ENCODE data around the gene LMF2. TPM values are rescaled to one million over a fixed set of nuclear protein-coding genes. Genes with fewer than 3 reads are reported as not detected.

Gene LMF2
- total RNA-seq, 2 experiments from 2014 or later, result 107 to 114 TPM

DNA sequence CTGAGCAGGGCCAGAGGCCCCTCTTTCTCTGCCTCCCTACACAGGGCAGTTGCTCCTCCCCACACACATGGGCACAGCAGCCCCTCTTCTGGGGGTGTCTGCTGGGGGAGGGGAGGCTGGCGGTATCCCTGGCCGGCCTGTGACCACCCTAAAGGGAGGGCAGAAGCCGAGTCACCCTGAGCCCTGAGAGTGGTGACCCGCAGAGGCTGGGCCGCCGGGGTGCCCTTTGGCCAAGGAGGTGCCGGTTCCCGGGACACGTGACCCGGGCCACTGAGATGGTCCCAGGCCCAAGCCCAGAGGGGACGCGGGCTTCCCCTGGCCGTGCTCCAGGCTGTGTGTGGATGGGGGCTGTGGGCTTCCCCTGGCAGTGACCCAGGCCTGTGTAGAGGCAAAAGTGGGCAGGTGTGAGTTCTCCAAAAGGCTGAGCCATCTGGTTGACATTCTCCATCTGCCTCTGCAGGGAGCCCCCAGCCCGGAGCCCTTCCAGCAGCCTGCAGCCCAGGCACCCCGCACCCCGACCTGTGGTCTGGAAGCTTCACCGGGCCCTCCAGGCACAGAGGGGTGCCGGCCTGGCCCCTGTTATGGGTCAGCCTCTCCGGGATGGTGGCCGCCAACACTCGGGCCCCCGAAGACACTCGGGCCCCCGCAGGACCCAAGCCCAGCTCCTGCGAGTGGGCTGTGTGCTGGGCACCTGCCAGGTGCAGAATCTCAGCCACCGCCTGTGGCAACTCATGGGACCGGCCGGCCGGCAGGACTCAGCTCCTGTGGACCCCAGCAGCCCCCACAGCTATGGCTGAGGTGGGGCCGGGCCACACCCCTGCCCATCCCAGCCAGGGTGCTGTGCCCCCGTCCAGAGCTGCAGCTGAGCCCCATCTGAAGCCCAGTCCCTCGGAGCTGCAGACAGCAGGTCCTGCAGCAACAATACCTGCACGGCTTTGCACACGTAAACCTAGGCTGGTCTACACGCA lies 25.1 kb downstream of the LMF2 start:
- Histone ChIP-seq H3K27me3 (ENCODE audit: control insufficient read depth in 1 of 2, insufficient read depth in 2 of 2, low read length in 2 of 2) (peaks cover 0 to 2% of the 10 kb centered on the region in 2 experiments), H3K36me3 (ENCODE audit: insufficient read depth, low read length) (no peaks in the 10 kb centered on the region), H3K27ac (ENCODE audit: low read depth in 1 of 2, low read length in 2 of 2) (no peak overlapping the region), H3K4me1 (ENCODE audit: insufficient read depth, low read length) (peaks cover 19% of the 10 kb centered on the region), H3K9me3 (ENCODE audit: control insufficient read depth in 1 of 2, insufficient read depth in 1 of 2, low read length in 2 of 2) (no peaks in the 10 kb centered on the region), H3K4me3 (ENCODE audit: low read length) (peak overlapping the region; percentile 47)
- TF ChIP-seq, protein P1, sequence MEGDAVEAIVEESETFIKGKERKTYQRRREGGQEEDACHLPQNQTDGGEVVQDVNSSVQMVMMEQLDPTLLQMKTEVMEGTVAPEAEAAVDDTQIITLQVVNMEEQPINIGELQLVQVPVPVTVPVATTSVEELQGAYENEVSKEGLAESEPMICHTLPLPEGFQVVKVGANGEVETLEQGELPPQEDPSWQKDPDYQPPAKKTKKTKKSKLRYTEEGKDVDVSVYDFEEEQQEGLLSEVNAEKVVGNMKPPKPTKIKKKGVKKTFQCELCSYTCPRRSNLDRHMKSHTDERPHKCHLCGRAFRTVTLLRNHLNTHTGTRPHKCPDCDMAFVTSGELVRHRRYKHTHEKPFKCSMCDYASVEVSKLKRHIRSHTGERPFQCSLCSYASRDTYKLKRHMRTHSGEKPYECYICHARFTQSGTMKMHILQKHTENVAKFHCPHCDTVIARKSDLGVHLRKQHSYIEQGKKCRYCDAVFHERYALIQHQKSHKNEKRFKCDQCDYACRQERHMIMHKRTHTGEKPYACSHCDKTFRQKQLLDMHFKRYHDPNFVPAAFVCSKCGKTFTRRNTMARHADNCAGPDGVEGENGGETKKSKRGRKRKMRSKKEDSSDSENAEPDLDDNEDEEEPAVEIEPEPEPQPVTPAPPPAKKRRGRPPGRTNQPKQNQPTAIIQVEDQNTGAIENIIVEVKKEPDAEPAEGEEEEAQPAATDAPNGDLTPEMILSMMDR (IDR thresholded peaks at IDR 0.05), result no peak
- ATAC-seq (ENCODE audit: poor library complexity), result no peak
- peaks cover 13% of the 10 kb centered on the region for H3K4me1 Mint-ChIP-seq (ENCODE audit: low read depth)
- no peaks in the 10 kb centered on the region for H3K27me3 Mint-ChIP-seq
- H3K27ac Mint-ChIP-seq, result no peak overlapping the region
- H3K36me3 Mint-ChIP-seq (ENCODE audit: low read depth), result no peaks in the 10 kb centered on the region
- CTCF ChIA-PET, result interaction anchor here (0.7 to 1.0 kb wide), 2 partner anchors 43 to 44 kb away, joined by 3 to 4 read pairs; partner anchors contain the start of gene SCO2
- no peaks in the 10 kb centered on the region for H3K9me3 Mint-ChIP-seq
- DNase-seq, result no peak
- H3K4me3 Mint-ChIP-seq, result peak overlapping the region; percentile 67
- POLR2A ChIA-PET, result interaction anchor here (0.8 to 2.0 kb wide), 4 partner anchors 12 to 44 kb away, joined by 3 to 8 read pairs (median 4); partner anchors contain the start of genes LMF2 and NCAPH2
- intact Hi-C loops (cut with DNase I, micrococcal nuclease), result no loop called here

DNA sequence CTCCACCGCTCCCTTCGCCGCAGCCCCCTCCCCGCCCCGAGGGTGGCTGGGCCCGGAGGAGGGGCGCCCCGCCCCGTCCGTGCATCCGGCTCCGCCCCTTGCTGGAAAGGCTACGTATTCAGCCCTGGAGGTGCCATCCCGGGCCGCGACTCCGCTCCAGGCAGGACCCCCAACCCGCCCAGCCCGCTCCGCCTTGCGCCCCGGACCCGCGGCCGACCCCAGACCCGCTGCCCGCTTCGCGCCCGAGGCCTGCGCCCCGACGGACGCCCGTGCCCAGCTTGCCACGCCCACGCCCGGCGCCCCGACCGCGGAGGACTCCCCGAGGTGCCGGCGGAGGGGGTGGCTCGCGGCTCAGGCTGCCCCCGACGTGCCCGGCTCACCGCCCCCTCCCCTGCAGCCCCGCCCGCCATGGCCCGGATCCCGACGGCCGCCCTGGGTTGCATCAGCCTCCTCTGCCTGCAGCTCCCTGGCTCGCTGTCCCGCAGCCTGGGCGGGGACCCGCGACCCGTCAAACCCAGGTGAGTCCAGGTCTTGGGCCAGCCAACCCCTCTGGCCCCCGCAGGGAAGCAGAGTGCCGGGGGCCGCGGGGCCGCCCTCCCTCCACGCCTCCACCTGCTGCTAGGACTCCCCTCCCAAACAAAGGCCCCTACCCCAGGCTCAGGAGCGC lies 25.9 kb downstream of the LMF2 start, which contains the start of gene ADM2:
Gene ADM2 (plus strand): TSS at position 104 of the 667 bp plus-strand sequence. CDS start 305 bp downstream, at position 409.
- CTCF ChIA-PET, result interaction anchor here (1.0 kb wide), 1 partner anchor 45 kb away, joined by 3 read pairs; no protein-coding TSS in a partner anchor
- Histone ChIP-seq H3K27me3 (ENCODE audit: control insufficient read depth in 1 of 2, insufficient read depth in 2 of 2, low read length in 2 of 2) (peaks cover 0 to 2% of the 10 kb centered on the region in 2 experiments), H3K4me1 (ENCODE audit: insufficient read depth, low read length) (peaks cover 17% of the 10 kb centered on the region), H3K9me3 (ENCODE audit: control insufficient read depth in 1 of 2, insufficient read depth in 1 of 2, low read length in 2 of 2) (no peaks in the 10 kb centered on the region), H3K27ac (ENCODE audit: low read depth in 1 of 2, low read length in 2 of 2) (no peak within 1 kb of the TSS), H3K4me3 (ENCODE audit: low read length) (peak within 1 kb of the TSS; percentile 47), H3K36me3 (ENCODE audit: insufficient read depth, low read length) (no peaks in the 10 kb centered on the region)
- ATAC-seq (ENCODE audit: poor library complexity), result peak; percentile 86
- Mint-ChIP-seq H3K27ac (peak within 1 kb of the TSS; percentile 30), H3K4me1 (ENCODE audit: low read depth) (peaks cover 13% of the 10 kb centered on the region), H3K36me3 (ENCODE audit: low read depth) (no peaks in the 10 kb centered on the region), H3K27me3 (no peaks in the 10 kb centered on the region), H3K9me3 (no peaks in the 10 kb centered on the region), H3K4me3 (peak within 1 kb of the TSS; percentile 81)
- POLR2A ChIA-PET, result interaction anchor here (1.0 to 2.0 kb wide), 3 partner anchors 11 to 45 kb away, joined by 3 to 8 read pairs (median 5); partner anchors contain the start of genes LMF2 and NCAPH2
- DNase-seq, result peak; percentile 43 to 85 (median 65)
- intact Hi-C loops (cut with DNase I, micrococcal nuclease), result no loop called here
- TF ChIP-seq, protein P1 (IDR thresholded peaks at IDR 0.05), result no peak

DNA sequence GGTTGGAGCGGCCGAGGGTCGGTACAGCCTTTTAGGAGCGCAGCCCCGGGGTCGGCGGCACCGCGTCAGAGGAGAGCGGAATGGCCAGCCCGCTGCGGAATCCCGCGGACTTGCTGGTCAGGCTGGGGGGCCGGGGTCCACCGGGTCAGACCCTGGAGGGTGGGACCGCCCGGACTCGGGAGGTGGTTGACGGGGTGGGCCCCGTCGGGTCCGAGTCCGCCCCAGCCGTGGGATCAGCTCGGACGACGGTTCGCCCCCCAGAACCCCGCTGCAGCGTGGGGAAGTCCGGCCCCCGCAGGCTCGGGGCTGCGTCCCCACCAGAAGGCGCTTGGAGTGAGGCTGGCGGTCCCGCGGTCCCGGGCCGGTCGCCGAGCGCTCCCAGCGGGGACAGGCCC lies 26.5 kb downstream of the LMF2 start:
- Histone ChIP-seq H3K27ac (ENCODE audit: low read depth in 1 of 2, low read length in 2 of 2) (no peak overlapping the region), H3K9me3 (ENCODE audit: control insufficient read depth in 1 of 2, insufficient read depth in 1 of 2, low read length in 2 of 2) (no peaks in the 10 kb centered on the region), H3K4me3 (ENCODE audit: low read length) (peak overlapping the region; percentile 19), H3K4me1 (ENCODE audit: insufficient read depth, low read length) (peaks cover 16% of the 10 kb centered on the region), H3K27me3 (ENCODE audit: control insufficient read depth in 1 of 2, insufficient read depth in 2 of 2, low read length in 2 of 2) (peaks cover 0 to 2% of the 10 kb centered on the region in 2 experiments), H3K36me3 (ENCODE audit: insufficient read depth, low read length) (no peaks in the 10 kb centered on the region)
- POLR2A ChIA-PET, result interaction anchor here (1.0 to 2.0 kb wide), 3 partner anchors 11 to 45 kb away, joined by 3 to 8 read pairs (median 5); partner anchors contain the start of genes LMF2 and NCAPH2
- H3K27me3 Mint-ChIP-seq, result no peaks in the 10 kb centered on the region
- H3K4me3 Mint-ChIP-seq, result peak overlapping the region; percentile 81
- intact Hi-C loops (cut with DNase I, micrococcal nuclease), result no loop called here
- no peak for ATAC-seq (ENCODE audit: poor library complexity)
- CTCF ChIA-PET, result interaction anchor here (1.0 to 2.4 kb wide), 3 partner anchors 17 to 82 kb away, joined by 3 to 7 read pairs (median 3); partner anchors contain the start of gene SYCE3
- H3K4me1 Mint-ChIP-seq (ENCODE audit: low read depth), result peaks cover 9% of the 10 kb centered on the region
- no peak for DNase-seq
- no peaks in the 10 kb centered on the region for H3K9me3 Mint-ChIP-seq
- TF ChIP-seq, protein P1 (IDR thresholded peaks at IDR 0.05), result no peak
- H3K36me3 Mint-ChIP-seq (ENCODE audit: low read depth), result no peaks in the 10 kb centered on the region
- H3K27ac Mint-ChIP-seq, result no peak overlapping the region
